ENCODE measurements around the gene MINDY2. TPM values are rescaled to one million over a fixed set of nuclear protein-coding genes. Genes with fewer than 3 reads are reported as not detected.

Gene MINDY2
- total and polyA plus RNA-seq, 2 experiments from 2014 or later = 36.3 to 47.9 TPM

DNA sequence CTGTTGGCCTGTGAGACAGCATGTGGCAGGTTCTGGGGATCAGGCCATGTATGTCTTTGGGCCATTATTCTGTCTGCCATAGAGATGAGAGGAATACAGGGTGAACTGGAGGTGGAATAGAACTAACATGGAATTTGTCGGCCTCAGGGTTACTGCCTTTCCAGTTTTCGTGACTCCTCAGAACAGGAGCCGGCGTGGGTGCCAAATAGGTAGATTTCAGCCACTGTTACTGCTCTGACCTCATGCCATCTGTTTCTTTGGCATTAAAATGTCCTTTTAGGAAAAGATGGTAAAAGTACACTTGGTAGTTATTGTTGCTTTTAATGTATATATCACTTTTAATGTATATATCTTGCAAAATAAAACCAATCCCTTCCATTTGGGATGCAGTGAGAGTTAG lies 96.8 kb downstream of the MINDY2 start:
- H3K27me3 ChIP-seq (ENCODE audit: insufficient read depth) = peaks cover 9% of the 10 kb centered on the region; the same call in 1 of the 2 replicates
- no peaks in the 10 kb centered on the region for H3K79me2 ChIP-seq (replicated peaks; ENCODE audit: insufficient read depth)
- no peaks in the 10 kb centered on the region; the same call in 1 of the 2 replicates for H3K4me1 ChIP-seq (ENCODE audit: insufficient read depth)
- no peak overlapping the region for H3K4me3 Mint-ChIP-seq
- H2AFZ ChIP-seq = no peak overlapping the region
- H3K4me2 ChIP-seq = no peak overlapping the region
- H4K20me1 ChIP-seq (replicated peaks; ENCODE audit: insufficient read depth) = no peaks in the 10 kb centered on the region
- no peak for TF ChIP-seq POLR2AphosphoS5 (IDR thresholded peaks at IDR 0.05; ENCODE audit: low read depth)
- TF ChIP-seq, protein P1, sequence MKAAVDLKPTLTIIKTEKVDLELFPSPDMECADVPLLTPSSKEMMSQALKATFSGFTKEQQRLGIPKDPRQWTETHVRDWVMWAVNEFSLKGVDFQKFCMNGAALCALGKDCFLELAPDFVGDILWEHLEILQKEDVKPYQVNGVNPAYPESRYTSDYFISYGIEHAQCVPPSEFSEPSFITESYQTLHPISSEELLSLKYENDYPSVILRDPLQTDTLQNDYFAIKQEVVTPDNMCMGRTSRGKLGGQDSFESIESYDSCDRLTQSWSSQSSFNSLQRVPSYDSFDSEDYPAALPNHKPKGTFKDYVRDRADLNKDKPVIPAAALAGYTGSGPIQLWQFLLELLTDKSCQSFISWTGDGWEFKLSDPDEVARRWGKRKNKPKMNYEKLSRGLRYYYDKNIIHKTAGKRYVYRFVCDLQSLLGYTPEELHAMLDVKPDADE (IDR thresholded peaks at IDR 0.05) = no peak
- no peak for TF ChIP-seq EZH2 (IDR thresholded peaks at IDR 0.05; ENCODE audit: low read depth, unreplicated experiment)
- TF ChIP-seq, protein P2, sequence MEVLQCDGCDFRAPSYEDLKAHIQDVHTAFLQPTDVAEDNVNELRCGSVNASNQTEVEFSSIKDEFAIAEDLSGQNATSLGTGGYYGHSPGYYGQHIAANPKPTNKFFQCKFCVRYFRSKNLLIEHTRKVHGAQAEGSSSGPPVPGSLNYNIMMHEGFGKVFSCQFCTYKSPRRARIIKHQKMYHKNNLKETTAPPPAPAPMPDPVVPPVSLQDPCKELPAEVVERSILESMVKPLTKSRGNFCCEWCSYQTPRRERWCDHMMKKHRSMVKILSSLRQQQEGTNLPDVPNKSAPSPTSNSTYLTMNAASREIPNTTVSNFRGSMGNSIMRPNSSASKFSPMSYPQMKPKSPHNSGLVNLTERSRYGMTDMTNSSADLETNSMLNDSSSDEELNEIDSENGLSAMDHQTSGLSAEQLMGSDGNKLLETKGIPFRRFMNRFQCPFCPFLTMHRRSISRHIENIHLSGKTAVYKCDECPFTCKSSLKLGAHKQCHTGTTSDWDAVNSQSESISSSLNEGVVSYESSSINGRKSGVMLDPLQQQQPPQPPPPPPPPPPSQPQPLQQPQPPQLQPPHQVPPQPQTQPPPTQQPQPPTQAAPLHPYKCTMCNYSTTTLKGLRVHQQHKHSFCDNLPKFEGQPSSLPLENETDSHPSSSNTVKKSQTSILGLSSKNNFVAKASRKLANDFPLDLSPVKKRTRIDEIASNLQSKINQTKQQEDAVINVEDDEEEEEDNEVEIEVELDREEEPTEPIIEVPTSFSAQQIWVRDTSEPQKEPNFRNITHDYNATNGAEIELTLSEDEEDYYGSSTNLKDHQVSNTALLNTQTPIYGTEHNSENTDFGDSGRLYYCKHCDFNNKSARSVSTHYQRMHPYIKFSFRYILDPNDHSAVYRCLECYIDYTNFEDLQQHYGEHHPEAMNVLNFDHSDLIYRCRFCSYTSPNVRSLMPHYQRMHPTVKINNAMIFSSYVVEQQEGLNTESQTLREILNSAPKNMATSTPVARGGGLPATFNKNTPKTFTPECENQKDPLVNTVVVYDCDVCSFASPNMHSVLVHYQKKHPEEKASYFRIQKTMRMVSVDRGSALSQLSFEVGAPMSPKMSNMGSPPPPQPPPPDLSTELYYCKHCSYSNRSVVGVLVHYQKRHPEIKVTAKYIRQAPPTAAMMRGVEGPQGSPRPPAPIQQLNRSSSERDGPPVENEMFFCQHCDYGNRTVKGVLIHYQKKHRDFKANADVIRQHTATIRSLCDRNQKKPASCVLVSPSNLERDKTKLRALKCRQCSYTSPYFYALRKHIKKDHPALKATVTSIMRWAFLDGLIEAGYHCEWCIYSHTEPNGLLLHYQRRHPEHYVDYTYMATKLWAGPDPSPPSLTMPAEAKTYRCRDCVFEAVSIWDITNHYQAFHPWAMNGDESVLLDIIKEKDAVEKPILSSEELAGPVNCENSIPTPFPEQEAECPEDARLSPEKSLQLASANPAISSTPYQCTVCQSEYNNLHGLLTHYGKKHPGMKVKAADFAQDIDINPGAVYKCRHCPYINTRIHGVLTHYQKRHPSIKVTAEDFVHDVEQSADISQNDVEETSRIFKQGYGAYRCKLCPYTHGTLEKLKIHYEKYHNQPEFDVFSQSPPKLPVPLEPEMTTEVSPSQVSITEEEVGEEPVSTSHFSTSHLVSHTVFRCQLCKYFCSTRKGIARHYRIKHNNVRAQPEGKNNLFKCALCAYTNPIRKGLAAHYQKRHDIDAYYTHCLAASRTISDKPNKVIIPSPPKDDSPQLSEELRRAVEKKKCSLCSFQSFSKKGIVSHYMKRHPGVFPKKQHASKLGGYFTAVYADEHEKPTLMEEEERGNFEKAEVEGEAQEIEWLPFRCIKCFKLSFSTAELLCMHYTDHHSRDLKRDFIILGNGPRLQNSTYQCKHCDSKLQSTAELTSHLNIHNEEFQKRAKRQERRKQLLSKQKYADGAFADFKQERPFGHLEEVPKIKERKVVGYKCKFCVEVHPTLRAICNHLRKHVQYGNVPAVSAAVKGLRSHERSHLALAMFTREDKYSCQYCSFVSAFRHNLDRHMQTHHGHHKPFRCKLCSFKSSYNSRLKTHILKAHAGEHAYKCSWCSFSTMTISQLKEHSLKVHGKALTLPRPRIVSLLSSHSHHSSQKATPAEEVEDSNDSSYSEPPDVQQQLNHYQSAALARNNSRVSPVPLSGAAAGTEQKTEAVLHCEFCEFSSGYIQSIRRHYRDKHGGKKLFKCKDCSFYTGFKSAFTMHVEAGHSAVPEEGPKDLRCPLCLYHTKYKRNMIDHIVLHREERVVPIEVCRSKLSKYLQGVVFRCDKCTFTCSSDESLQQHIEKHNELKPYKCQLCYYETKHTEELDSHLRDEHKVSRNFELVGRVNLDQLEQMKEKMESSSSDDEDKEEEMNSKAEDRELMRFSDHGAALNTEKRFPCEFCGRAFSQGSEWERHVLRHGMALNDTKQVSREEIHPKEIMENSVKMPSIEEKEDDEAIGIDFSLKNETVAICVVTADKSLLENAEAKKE (CRISPR knock-in tag; IDR thresholded peaks at IDR 0.05) = no peak
- no peak for TF ChIP-seq JUNB (IDR thresholded peaks at IDR 0.05; ENCODE audit: unreplicated experiment)
- TF ChIP-seq NANOG (IDR thresholded peaks at IDR 0.05; ENCODE audit: borderline replicate concordance) = no peak
- no peak for TF ChIP-seq ZNF331 (CRISPR knock-in tag; IDR thresholded peaks at IDR 0.05; ENCODE audit: low read depth)
- no peak for TF ChIP-seq ZNF114 (CRISPR knock-in tag; IDR thresholded peaks at IDR 0.05)
- no peak for TF ChIP-seq STAT1 (IDR thresholded peaks at IDR 0.05; ENCODE audit: unreplicated experiment)
- no peak for TF ChIP-seq CREB1 (CRISPR knock-in tag; IDR thresholded peaks at IDR 0.05; ENCODE audit: low read depth)
- TF ChIP-seq, protein P3, sequence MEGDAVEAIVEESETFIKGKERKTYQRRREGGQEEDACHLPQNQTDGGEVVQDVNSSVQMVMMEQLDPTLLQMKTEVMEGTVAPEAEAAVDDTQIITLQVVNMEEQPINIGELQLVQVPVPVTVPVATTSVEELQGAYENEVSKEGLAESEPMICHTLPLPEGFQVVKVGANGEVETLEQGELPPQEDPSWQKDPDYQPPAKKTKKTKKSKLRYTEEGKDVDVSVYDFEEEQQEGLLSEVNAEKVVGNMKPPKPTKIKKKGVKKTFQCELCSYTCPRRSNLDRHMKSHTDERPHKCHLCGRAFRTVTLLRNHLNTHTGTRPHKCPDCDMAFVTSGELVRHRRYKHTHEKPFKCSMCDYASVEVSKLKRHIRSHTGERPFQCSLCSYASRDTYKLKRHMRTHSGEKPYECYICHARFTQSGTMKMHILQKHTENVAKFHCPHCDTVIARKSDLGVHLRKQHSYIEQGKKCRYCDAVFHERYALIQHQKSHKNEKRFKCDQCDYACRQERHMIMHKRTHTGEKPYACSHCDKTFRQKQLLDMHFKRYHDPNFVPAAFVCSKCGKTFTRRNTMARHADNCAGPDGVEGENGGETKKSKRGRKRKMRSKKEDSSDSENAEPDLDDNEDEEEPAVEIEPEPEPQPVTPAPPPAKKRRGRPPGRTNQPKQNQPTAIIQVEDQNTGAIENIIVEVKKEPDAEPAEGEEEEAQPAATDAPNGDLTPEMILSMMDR (conservative IDR thresholded peaks at IDR 0.05; ENCODE audit: low read depth in 2 of 2) = no peak
- H3K27ac ChIP-seq (ENCODE audit: low read depth) = no peak overlapping the region
- H3K27me3 Mint-ChIP-seq (ENCODE audit: insufficient read depth, low read depth, poor library complexity) = peaks cover 17% of the 10 kb centered on the region
- peaks cover 3% of the 10 kb centered on the region for H3K9me3 Mint-ChIP-seq
- no peak for DNase-seq (ENCODE audit: low spot score)
- peaks cover 10% of the 10 kb centered on the region for H3K4me1 Mint-ChIP-seq
- H3K4me3 ChIP-seq = no peak overlapping the region
- H3K27ac Mint-ChIP-seq = no peak overlapping the region; the same call in 1 of the 2 replicates
- H3K36me3 Mint-ChIP-seq (ENCODE audit: low read depth) = peaks cover 7% of the 10 kb centered on the region
- H3K9me2 ChIP-seq (ENCODE audit: insufficient read depth) = no peaks in the 10 kb centered on the region
- H3F3A ChIP-seq (replicated peaks; ENCODE audit: low read depth) = 0 out of 2 replicates have a peak, but pooled peaks cover 6% of the 10 kb centered on the region
- no peak for ATAC-seq
- no peaks in the 10 kb centered on the region for H3K36me3 ChIP-seq (ENCODE audit: insufficient read depth)
